Hepatocyte (in vitro differentiated cells): ENCODE data around the gene FGD4.

Experiments used
- EZH2 ChIP-seq: fragments of 200-600 bp; sonication (generic); IDR thresholded peaks from 2 replicates; pipeline ENCODE4 v1.6.1; 2016; ENCODE audit warnings: antibody characterized with exemption, mild to moderate bottlenecking, borderline replicate concordance
- TF ChIP-seq, protein P1 (sequence below): fragments of 200-600 bp; sonication (generic); IDR thresholded peaks from 2 replicates; pipeline ENCODE4 v1.5.1; 2016; ENCODE audit warnings: antibody characterized with exemption, mild to moderate bottlenecking; ENCODE audit not compliant: poor library complexity

DNA sequence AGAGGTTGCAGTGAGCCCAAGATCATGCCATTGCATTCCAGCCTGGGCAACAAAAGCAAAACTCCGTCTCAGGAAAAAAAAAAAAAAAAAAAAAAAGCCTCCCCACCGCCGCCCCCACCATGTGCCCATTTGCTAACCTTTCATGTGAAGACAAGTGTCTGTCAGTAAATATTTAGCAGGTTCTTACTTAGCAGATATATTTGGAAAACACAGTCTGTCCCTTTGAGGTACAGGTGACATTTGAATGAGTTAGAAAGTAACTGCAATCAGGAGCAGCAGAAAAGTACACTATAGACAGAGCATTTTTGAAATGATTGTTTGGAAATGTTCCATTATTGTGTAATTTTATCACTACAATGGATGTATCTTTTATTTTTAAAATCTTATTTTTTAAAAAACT, 119.7 kb downstream of the FGD4 start:
- TF ChIP-seq, protein P1, sequence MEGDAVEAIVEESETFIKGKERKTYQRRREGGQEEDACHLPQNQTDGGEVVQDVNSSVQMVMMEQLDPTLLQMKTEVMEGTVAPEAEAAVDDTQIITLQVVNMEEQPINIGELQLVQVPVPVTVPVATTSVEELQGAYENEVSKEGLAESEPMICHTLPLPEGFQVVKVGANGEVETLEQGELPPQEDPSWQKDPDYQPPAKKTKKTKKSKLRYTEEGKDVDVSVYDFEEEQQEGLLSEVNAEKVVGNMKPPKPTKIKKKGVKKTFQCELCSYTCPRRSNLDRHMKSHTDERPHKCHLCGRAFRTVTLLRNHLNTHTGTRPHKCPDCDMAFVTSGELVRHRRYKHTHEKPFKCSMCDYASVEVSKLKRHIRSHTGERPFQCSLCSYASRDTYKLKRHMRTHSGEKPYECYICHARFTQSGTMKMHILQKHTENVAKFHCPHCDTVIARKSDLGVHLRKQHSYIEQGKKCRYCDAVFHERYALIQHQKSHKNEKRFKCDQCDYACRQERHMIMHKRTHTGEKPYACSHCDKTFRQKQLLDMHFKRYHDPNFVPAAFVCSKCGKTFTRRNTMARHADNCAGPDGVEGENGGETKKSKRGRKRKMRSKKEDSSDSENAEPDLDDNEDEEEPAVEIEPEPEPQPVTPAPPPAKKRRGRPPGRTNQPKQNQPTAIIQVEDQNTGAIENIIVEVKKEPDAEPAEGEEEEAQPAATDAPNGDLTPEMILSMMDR = no peak
- no peak for TF ChIP-seq EZH2
